Vagina (tissue), 2 donors: ENCODE data around the gene TTC7B. TPM values are rescaled to one million over a fixed set of nuclear protein-coding genes. Genes with fewer than 3 reads are reported as not detected.

Experiments used
- DNase-seq, 2 donors: peaks; one replicate each; pipeline ENCODE4 v3.0.0-alpha.2; 2017; ENCODE audit errors: extremely low spot score in 2 of 2
- H3K27ac ChIP-seq: fragments of 200-600 bp; sonication (generic); one replicate; pipeline ENCODE4 v1.5.1; 2019
- H3K27me3 ChIP-seq: fragments of 200-600 bp; sonication (generic); one replicate; pipeline ENCODE4 v1.5.1; 2019
- H3K36me3 ChIP-seq, 2 donors: fragments of 200-600 bp; sonication (generic); one replicate each; pipeline ENCODE4 v1.5.1; 2017 to 2019
- H3K4me1 ChIP-seq: fragments of 200-600 bp; sonication (generic); one replicate; pipeline ENCODE4 v1.5.1; 2019
- H3K4me3 ChIP-seq, 2 donors: fragments of 200-600 bp; sonication (generic); 1 replicate in 1 of 2; 2 replicates in 1 of 2; pipeline ENCODE4 v1.5.1; 2016 to 2019
- H3K9me3 ChIP-seq: fragments of 200-600 bp; sonication (generic); one replicate; pipeline ENCODE4 v1.5.1; 2019
- POLR2A ChIP-seq, 2 donors: fragments of 450-650 bp; IDR thresholded peaks; one replicate each; pipeline ENCODE4 v1.6.1; 2017; ENCODE audit warnings: antibody characterized with exemption in 2 of 2, mild to moderate bottlenecking in 2 of 2, moderate library complexity in 2 of 2
- POLR2AphosphoS5 ChIP-seq, 2 donors: sonication (generic); formaldehyde crosslinking; IDR thresholded peaks; one replicate each; pipeline ENCODE4 v1.9.0; 2017; ENCODE audit warnings: antibody characterized with exemption in 2 of 2, mild to moderate bottlenecking in 2 of 2, low read depth in 1 of 2; ENCODE audit not compliant: insufficient read depth in 1 of 2
- intact Hi-C: fragments of 100-400 bp; cut with DNase I; formaldehyde crosslinking; loops from one replicate; pipeline ENCODE4 v1.15.1; 2023
- total RNA-seq: library from RNA; depleted of rRNA; stranded (reverse); fragments of >200 nt; gene quantifications from one replicate; pipeline ENCODE4 v1.2.3, GENCODE V29; 2016
- TF ChIP-seq, protein P1 (sequence below), 3 experiments: fragments of 450-650 bp in 2 of 3; fragments of 200-600 bp in 1 of 3; sonication (generic) in 1 of 3; IDR thresholded peaks; one replicate each; pipeline ENCODE4 v1.5.1; 2017 to 2019; ENCODE audit warnings: antibody characterized with exemption in 3 of 3, mild to moderate bottlenecking in 2 of 3, moderate library complexity in 2 of 3

The TTC7B gene
- total RNA-seq, 1 donor from 2014 or later, result 56.0 TPM

GRCh38 chr14:90488256-90488655 lies 328.0 kb downstream of the TTC7B start:
- TF ChIP-seq POLR2AphosphoS5 (IDR thresholded peaks at IDR 0.05; ENCODE audit: insufficient read depth in 1 of 2, low read depth in 1 of 2), result no peak
- TF ChIP-seq, protein P1, sequence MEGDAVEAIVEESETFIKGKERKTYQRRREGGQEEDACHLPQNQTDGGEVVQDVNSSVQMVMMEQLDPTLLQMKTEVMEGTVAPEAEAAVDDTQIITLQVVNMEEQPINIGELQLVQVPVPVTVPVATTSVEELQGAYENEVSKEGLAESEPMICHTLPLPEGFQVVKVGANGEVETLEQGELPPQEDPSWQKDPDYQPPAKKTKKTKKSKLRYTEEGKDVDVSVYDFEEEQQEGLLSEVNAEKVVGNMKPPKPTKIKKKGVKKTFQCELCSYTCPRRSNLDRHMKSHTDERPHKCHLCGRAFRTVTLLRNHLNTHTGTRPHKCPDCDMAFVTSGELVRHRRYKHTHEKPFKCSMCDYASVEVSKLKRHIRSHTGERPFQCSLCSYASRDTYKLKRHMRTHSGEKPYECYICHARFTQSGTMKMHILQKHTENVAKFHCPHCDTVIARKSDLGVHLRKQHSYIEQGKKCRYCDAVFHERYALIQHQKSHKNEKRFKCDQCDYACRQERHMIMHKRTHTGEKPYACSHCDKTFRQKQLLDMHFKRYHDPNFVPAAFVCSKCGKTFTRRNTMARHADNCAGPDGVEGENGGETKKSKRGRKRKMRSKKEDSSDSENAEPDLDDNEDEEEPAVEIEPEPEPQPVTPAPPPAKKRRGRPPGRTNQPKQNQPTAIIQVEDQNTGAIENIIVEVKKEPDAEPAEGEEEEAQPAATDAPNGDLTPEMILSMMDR (IDR thresholded peaks at IDR 0.05), result no peak
- TF ChIP-seq POLR2A (IDR thresholded peaks at IDR 0.05), result no peak
- intact Hi-C loops, result no loop called here
- Histone ChIP-seq H3K9me3 (no peaks in the 10 kb centered on the region), H3K36me3 (no peaks in the 10 kb centered on the region), H3K4me1 (peaks cover 14% of the 10 kb centered on the region), H3K4me3 (no peak overlapping the region), H3K27me3 (no peaks in the 10 kb centered on the region), H3K27ac (no peak overlapping the region)
- DNase-seq, result peak in 1 of 2 donors; percentile 74

- H3K9me3 ChIP-seq, result no peaks in the 10 kb centered on the region
- no peak overlapping the region for H3K4me3 ChIP-seq
- no peaks in the 10 kb centered on the region for H3K27me3 ChIP-seq
- peaks cover 13% of the 10 kb centered on the region for H3K4me1 ChIP-seq
- H3K36me3 ChIP-seq, result no peaks in the 10 kb centered on the region
- peak in 1 of 2 donors; percentile 22 for DNase-seq
- H3K27ac ChIP-seq, result no peak overlapping the region
- intact Hi-C loops, result no loop called here
- TF ChIP-seq POLR2AphosphoS5 (IDR thresholded peaks at IDR 0.05; ENCODE audit: insufficient read depth in 1 of 2, low read depth in 1 of 2), result no peak
- TF ChIP-seq POLR2A (IDR thresholded peaks at IDR 0.05), result no peak
- TF ChIP-seq, protein P1 (IDR thresholded peaks at IDR 0.05), result no peak
Measured at GRCh38 chr14:90487462-90487861, 328.8 kb downstream of the TTC7B start.

DNA sequence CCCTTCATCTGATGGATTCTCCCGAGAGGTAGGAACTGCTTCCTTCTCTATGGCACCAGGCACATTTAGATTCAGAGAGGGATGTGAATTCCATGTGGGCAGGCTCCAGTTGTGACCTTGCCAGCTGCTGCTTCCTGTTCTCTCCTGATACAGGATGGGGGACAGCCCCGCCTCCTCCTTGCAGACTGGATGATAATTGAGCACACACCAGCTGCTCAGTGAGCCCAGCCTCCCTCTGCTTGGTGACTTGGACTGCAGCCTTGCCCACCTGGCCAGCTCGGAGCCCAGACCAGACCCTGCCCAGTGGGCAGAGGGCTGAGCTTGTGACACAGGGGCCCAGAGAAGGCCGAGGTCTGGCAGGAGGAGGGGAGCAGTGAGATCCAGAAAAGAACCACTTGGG lies 329.2 kb downstream of the TTC7B start:
- TF ChIP-seq POLR2A (IDR thresholded peaks at IDR 0.05), result no peak
- TF ChIP-seq POLR2AphosphoS5 (IDR thresholded peaks at IDR 0.05; ENCODE audit: insufficient read depth in 1 of 2, low read depth in 1 of 2), result no peak
- TF ChIP-seq, protein P1 (IDR thresholded peaks at IDR 0.05), result no peak
- no peaks in the 10 kb centered on the region for H3K36me3 ChIP-seq
- DNase-seq, result peak in 1 of 2 donors; percentile 79

DNA sequence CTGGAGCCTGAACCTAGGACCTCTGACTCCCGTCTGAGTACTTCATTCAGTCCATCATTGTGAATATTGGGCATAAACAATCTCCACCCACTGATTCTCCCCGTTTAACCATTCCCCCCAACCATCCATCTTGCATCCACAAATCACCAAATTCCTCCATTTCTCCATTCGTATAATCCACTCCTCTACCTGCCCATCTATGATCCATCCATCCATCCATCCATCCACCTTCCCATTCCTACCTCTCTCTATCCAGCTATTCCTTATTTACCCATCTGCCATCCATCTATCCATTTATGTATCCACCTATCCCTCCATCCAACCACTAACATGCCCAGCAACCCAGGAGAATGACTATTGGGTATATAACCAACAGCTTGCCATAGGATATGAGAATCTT lies 331.9 kb downstream of the TTC7B start:
- TF ChIP-seq POLR2A (IDR thresholded peaks at IDR 0.05) (no peak), POLR2AphosphoS5 (IDR thresholded peaks at IDR 0.05; ENCODE audit: insufficient read depth in 1 of 2, low read depth in 1 of 2) (no peak)
- TF ChIP-seq, protein P1 (IDR thresholded peaks at IDR 0.05), result no peak
- Histone ChIP-seq H3K36me3 (no peaks in the 10 kb centered on the region), H3K4me1 (no peaks in the 10 kb centered on the region), H3K27me3 (no peaks in the 10 kb centered on the region), H3K27ac (no peak overlapping the region), H3K4me3 (no peak overlapping the region), H3K9me3 (no peaks in the 10 kb centered on the region)
- intact Hi-C loops, result no loop called here
- peak in 1 of 2 donors; percentile 43 for DNase-seq

More for the DNA sequence above, 329.2 kb downstream of the TTC7B start:
- intact Hi-C loops, result no loop called here
- Histone ChIP-seq H3K4me1 (peaks cover 9% of the 10 kb centered on the region), H3K4me3 (no peak overlapping the region), H3K9me3 (no peaks in the 10 kb centered on the region), H3K27ac (no peak overlapping the region), H3K27me3 (no peaks in the 10 kb centered on the region)

DNA sequence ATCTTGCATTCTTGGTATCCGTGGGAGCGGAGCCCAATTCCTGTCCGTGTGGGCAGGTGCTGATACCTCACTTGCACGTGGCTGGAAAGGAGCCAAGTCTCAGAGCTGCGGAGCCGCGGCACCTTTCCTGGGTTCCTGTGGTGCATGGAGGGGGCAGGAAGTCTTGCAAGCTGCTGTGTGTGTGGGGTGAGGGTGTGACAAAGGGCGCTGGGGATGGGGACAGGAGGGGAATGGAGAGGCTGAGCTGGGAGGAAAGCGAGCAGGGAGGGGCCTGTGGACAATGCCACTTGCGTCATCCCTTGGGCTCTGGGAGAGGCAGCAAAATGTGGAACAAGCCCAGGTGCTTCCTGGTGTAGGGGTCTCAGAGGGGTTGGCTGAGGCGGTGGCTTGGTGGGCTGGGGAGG lies 332.7 kb downstream of the TTC7B start:
- intact Hi-C loops, result no loop called here
- DNase-seq, result no peak
- no peak for TF ChIP-seq POLR2A (IDR thresholded peaks at IDR 0.05)
- TF ChIP-seq POLR2AphosphoS5 (IDR thresholded peaks at IDR 0.05; ENCODE audit: insufficient read depth in 1 of 2, low read depth in 1 of 2), result no peak
- TF ChIP-seq, protein P1 (IDR thresholded peaks at IDR 0.05), result no peak

More for the DNA sequence above, 332.7 kb downstream of the TTC7B start:
- Histone ChIP-seq H3K4me3 (no peak overlapping the region), H3K27ac (no peak overlapping the region), H3K27me3 (no peaks in the 10 kb centered on the region), H3K9me3 (no peaks in the 10 kb centered on the region), H3K4me1 (no peaks in the 10 kb centered on the region), H3K36me3 (no peaks in the 10 kb centered on the region)
